Transverse colon (tissue), 4 donors: Measurements from ENCODE around the gene AIP.

Experiments
- EP300 ChIP-seq: sonication (generic); formaldehyde crosslinking; IDR thresholded peaks from one replicate; pipeline ENCODE4 v1.6.1; 2017; ENCODE audit warnings: antibody characterized with exemption, low read depth
- POLR2A ChIP-seq: fragments of 450-650 bp; IDR thresholded peaks from one replicate; pipeline ENCODE4 v1.6.1; 2016; ENCODE audit warnings: antibody characterized with exemption, mild to moderate bottlenecking, moderate library complexity
- POLR2AphosphoS5 ChIP-seq, 3 donors: sonication (generic); formaldehyde crosslinking; IDR thresholded peaks; one replicate each; pipeline ENCODE4 v1.6.1; 2016; ENCODE audit warnings: antibody characterized with exemption in 3 of 3
- TF ChIP-seq, protein P1 (sequence below), 5 experiments: fragments of 200-600 bp in 3 of 5; fragments of 450-650 bp in 2 of 5; sonication (generic) in 3 of 5; IDR thresholded peaks; 1 replicate in 2 of 5; 2 replicates in 3 of 5; pipeline ENCODE4 v1.5.1; 2016 to 2017; ENCODE audit warnings: antibody characterized with exemption in 5 of 5, inconsistent platforms in 3 of 5, mild to moderate bottlenecking in 2 of 5, moderate library complexity in 1 of 5

DNA sequence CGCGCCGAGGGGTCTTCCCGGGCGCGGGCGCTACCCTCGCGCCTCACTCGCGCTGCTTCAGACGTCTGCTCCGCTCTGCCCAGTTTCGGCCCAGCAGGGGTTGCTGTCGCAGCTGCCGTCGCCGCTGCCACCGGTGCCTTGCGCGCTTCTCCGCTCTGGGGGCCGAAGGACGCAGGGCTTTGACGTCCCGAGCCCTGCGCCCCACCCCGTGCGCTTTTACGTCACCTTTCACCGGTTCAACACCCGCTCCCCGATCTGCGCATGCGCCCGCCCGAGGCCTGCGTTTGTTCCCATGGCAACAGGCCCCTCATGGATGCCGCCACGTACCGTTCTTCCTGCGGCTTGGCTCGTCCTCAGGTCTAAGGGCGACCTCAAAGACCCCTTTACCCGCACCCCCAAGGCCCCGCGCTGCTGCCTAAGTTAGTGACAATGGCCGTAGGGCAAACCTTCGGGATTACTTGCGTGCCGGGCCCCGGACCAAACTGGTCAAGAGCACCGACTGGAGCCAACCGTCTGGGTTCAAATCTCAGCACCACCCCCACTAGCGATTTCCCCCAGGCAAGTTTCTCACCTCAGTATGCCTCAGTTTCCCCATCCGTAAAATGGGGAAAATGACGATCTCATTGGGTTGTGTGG, 25.8 kb downstream of the AIP start:
- TF ChIP-seq, protein P1, sequence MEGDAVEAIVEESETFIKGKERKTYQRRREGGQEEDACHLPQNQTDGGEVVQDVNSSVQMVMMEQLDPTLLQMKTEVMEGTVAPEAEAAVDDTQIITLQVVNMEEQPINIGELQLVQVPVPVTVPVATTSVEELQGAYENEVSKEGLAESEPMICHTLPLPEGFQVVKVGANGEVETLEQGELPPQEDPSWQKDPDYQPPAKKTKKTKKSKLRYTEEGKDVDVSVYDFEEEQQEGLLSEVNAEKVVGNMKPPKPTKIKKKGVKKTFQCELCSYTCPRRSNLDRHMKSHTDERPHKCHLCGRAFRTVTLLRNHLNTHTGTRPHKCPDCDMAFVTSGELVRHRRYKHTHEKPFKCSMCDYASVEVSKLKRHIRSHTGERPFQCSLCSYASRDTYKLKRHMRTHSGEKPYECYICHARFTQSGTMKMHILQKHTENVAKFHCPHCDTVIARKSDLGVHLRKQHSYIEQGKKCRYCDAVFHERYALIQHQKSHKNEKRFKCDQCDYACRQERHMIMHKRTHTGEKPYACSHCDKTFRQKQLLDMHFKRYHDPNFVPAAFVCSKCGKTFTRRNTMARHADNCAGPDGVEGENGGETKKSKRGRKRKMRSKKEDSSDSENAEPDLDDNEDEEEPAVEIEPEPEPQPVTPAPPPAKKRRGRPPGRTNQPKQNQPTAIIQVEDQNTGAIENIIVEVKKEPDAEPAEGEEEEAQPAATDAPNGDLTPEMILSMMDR (IDR thresholded peaks at IDR 0.05), result no peak
- TF ChIP-seq POLR2A, result peak; percentile 65
- TF ChIP-seq POLR2AphosphoS5 (IDR thresholded peaks at IDR 0.05), result peak in 2 of 3 donors; percentile 70 to 85
- TF ChIP-seq EP300, result no peak
